BE2C (cell line): ENCODE results near the gene FOXO3. TPM values are rescaled to one million over a fixed set of nuclear protein-coding genes. Genes with fewer than 3 reads are reported as not detected.

Experiments
- DNase-seq: peaks from one replicate; pipeline ENCODE4 v3.0.0-alpha.2; 2020
- H3K27me3 ChIP-seq: fragments of 250-450 bp; sonication (Bioruptor Pico); 2 replicates; pipeline ENCODE4 v1.5.1; 2020; ENCODE audit warnings: mild to moderate bottlenecking
- H3K36me3 ChIP-seq: fragments of 250-450 bp; sonication (Bioruptor Pico); 2 replicates; pipeline ENCODE4 v1.5.1; 2020; ENCODE audit warnings: mild to moderate bottlenecking
- H3K4me1 ChIP-seq: fragments of 250-450 bp; sonication (Bioruptor Pico); 2 replicates; pipeline ENCODE4 v1.5.1; 2020
- H3K4me3 ChIP-seq: 2 replicates; pipeline ENCODE4 v1.5.1; 2011; ENCODE audit warnings: low read depth, low read length
- H3K9me3 ChIP-seq: fragments of 250-450 bp; sonication (Bioruptor Pico); 2 replicates; pipeline ENCODE4 v1.5.1; 2020
- polyA plus RNA-seq: library from polyadenylated mRNA; unstranded; fragments of >200 nt; gene quantifications from one replicate; pipeline ENCODE4 v1.2.1, GENCODE V29; 2012; ENCODE audit warnings: low read depth, missing spikeins; ENCODE audit not compliant: insufficient read length, insufficient read depth
- TF ChIP-seq, protein P1 (sequence below): IDR thresholded peaks from 2 replicates; pipeline ENCODE4 v1.5.1; 2012; ENCODE audit warnings: mild to moderate bottlenecking, low read depth, low read length

The FOXO3 gene
- polyA plus RNA-seq, result 25.3 TPM

DNA sequence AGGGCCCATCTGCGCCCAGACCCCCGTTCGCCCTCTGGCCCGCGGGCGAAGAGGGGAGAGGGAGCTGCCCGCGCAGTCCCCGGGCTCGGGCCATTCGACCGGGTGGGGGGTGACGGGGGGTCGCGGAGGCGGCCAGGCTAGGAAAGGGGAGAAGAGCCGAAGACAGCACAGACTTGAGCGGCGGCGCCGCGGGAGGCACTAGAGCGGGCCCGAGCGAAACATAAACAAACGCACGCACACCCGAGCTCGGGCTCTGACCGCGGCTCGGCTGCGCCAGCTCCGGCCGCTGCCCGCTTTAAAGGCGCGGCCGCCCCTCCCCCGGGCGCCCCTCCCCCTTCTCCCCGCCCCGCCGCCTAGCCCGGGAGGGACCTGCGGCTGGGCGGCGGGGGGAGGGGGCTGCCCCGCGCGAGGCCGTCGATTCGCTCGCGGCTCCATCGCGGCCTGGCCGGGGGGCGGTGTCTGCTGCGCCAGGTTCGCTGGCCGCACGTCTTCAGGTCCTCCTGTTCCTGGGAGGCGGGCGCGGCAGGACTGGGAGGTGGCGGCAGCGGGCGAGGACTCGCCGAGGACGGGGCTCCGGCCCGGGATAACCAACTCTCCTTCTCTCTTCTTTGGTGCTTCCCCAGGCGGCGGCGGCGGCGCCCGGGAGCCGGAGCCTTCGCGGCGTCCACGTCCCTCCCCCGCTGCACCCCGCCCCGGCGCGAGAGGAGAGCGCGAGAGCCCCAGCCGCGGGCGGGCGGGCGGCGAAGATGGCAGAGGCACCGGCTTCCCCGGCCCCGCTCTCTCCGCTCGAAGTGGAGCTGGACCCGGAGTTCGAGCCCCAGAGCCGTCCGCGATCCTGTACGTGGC is at the start of gene FOXO3:
Gene FOXO3 (plus strand): TSS at position 455 of the 846 bp plus-strand sequence. CDS start 292 bp downstream, at position 747.
- no peaks in the 10 kb centered on the region for H3K27me3 ChIP-seq
- H3K36me3 ChIP-seq, result no peaks in the 10 kb centered on the region
- peak within 1 kb of the TSS; percentile 93 for H3K4me3 ChIP-seq
- DNase-seq, result peak; percentile 92
- peaks cover 14% of the 10 kb centered on the region for H3K4me1 ChIP-seq
- H3K9me3 ChIP-seq, result no peaks in the 10 kb centered on the region
- TF ChIP-seq, protein P1, sequence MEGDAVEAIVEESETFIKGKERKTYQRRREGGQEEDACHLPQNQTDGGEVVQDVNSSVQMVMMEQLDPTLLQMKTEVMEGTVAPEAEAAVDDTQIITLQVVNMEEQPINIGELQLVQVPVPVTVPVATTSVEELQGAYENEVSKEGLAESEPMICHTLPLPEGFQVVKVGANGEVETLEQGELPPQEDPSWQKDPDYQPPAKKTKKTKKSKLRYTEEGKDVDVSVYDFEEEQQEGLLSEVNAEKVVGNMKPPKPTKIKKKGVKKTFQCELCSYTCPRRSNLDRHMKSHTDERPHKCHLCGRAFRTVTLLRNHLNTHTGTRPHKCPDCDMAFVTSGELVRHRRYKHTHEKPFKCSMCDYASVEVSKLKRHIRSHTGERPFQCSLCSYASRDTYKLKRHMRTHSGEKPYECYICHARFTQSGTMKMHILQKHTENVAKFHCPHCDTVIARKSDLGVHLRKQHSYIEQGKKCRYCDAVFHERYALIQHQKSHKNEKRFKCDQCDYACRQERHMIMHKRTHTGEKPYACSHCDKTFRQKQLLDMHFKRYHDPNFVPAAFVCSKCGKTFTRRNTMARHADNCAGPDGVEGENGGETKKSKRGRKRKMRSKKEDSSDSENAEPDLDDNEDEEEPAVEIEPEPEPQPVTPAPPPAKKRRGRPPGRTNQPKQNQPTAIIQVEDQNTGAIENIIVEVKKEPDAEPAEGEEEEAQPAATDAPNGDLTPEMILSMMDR, result no peak

DNA sequence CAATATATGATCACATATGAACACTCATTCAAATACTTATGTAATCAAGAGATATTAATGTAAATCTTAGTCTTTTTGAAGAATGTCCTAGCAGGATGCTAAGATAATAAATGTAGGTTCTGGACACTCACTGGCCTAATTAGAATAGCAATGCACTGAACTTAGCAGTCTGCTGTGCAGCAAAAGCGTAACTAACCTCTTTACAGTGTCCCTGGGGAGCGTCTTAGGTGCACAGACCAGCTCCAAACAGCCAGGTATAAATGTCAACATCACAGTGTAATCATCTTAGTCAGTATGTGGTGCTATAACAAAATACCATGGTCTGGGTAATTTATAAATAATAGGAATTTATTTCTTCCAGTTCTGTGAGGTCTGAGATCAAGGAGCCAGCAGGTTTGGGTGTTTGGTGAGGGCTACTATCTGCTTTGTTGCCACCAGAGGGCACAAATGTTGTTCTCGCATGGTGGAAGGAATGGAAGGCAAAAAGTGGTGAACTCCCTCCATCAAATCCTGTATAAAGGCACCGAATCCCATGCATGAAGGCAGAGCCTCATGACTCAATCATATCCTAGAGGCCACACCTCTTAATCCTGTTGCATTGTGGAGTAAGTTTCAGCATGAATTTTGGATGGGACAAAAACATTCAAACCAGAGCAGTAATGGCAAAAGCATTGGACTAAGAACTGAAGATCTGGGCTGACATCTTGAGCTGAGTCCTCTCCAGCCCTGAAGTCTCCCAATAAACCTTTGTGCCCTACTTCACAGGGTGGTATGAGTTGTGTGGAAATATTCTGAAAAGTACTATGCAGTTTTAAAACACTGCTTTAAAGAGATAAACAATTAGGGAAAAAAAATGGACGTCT is 41.8 kb upstream of the FOXO3 start:
- peak; percentile 36 for DNase-seq

DNA sequence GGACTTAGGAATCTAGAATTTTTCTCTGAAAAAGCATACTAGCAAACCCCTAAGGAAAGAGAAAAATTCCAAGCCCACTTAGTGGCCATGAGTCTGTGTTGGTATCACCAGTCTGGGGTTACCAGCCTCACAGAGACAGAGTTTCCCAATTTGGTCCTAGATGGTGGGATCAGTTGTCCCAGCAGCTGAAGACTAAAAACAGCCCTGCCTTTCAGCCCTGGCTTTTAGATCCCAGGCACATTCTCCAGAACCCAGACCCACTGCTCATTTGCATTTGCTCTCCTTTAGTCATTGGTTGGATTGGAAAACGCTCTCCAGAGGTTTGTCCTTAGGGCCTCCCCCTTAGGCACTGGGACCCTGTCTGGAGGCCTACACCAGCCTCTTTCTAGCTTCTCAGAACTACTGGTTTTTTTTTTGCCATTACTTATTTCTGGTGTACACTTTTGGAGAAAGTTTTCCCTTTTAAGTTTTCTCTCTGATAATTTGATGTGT is 39.1 kb upstream of the FOXO3 start:
- no peak overlapping the region for H3K4me3 ChIP-seq
- no peaks in the 10 kb centered on the region for H3K9me3 ChIP-seq
- TF ChIP-seq, protein P1, result no peak
- H3K4me1 ChIP-seq, result peaks cover 3% of the 10 kb centered on the region; the same call in 1 of the 2 replicates
- H3K36me3 ChIP-seq, result no peaks in the 10 kb centered on the region
- no peaks in the 10 kb centered on the region for H3K27me3 ChIP-seq
- DNase-seq, result no peak

More for the DNA sequence above, 41.8 kb upstream of the FOXO3 start:
- peaks cover 3% of the 10 kb centered on the region; the same call in 1 of the 2 replicates for H3K4me1 ChIP-seq
- no peaks in the 10 kb centered on the region for H3K27me3 ChIP-seq
- TF ChIP-seq, protein P1, result peak; percentile 82
- no peaks in the 10 kb centered on the region for H3K36me3 ChIP-seq
- H3K4me3 ChIP-seq, result no peak overlapping the region
- no peaks in the 10 kb centered on the region for H3K9me3 ChIP-seq

DNA sequence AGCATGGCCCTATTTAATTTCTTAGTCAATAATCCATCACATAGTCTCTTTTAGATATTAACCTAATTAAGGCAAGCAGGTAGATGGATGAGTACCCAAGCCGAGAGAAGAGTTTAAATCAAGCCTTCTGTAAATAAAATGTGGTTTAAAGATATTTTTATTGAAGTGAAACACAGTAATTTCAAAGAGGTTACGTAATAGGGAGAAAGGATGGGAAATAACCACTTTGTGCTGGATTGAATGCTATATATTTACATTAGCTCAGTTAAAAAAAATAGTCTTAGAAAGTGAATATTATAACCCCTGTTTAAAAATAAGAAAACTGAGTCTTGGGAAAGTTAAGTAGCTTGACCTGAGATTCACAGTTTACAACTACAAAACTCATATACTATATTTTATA is 37.0 kb upstream of the FOXO3 start:
- Histone ChIP-seq H3K27me3 (no peaks in the 10 kb centered on the region), H3K4me3 (no peak overlapping the region), H3K36me3 (no peaks in the 10 kb centered on the region), H3K4me1 (peaks cover 3% of the 10 kb centered on the region; the same call in 1 of the 2 replicates), H3K9me3 (no peaks in the 10 kb centered on the region)
- TF ChIP-seq, protein P1, result no peak
- no peak for DNase-seq

DNA sequence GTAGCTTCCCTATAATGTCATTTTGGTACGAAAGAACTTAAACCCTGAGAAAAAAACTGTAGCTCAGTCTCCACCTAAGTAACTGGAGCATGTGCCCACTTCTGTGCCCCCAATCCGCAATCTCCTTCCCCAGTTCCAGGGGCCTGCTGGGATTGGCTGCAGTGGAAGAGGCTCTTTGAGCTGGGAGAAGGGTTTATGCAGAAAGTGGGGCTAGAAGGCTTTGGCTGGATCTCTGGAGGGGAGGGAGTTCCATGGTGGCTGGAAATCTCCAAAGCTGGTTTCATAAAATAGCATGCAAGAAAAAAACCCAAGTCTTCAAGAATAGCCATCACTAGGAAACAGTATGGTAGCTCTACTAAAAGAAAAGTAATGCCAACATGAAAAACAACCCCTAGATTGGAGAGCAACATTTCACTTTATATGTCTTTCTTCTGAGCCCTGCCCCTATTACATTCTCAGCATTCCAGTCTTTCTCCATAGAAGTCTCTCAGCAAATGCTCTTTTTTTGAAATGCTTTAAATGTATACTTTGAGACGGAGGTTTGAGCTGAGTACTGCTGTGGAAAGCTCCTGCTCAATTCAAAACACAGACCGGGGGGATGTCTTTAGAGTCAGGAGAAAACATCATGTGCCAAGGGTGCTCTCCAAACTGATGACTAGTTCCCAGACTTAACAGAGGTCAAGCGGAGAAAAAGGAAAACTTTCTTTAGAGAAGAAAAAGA is 36.0 kb upstream of the FOXO3 start:
- peaks cover 3% of the 10 kb centered on the region; the same call in 1 of the 2 replicates for H3K4me1 ChIP-seq
- no peaks in the 10 kb centered on the region for H3K27me3 ChIP-seq
- TF ChIP-seq, protein P1, result no peak
- no peaks in the 10 kb centered on the region for H3K36me3 ChIP-seq
- no peak overlapping the region for H3K4me3 ChIP-seq
- H3K9me3 ChIP-seq, result no peaks in the 10 kb centered on the region
- no peak for DNase-seq
